ENCODE measurements around the gene CKS1B. TPM values are rescaled to one million over a fixed set of nuclear protein-coding genes. Genes with fewer than 3 reads are reported as not detected.

The CKS1B gene
- total and polyA plus RNA-seq, 9 of the 15 experiments (the other 6 are each of a cell fraction or from before 2014, with no cell fraction given) = 215 to 1,103 (median 460) TPM

DNA sequence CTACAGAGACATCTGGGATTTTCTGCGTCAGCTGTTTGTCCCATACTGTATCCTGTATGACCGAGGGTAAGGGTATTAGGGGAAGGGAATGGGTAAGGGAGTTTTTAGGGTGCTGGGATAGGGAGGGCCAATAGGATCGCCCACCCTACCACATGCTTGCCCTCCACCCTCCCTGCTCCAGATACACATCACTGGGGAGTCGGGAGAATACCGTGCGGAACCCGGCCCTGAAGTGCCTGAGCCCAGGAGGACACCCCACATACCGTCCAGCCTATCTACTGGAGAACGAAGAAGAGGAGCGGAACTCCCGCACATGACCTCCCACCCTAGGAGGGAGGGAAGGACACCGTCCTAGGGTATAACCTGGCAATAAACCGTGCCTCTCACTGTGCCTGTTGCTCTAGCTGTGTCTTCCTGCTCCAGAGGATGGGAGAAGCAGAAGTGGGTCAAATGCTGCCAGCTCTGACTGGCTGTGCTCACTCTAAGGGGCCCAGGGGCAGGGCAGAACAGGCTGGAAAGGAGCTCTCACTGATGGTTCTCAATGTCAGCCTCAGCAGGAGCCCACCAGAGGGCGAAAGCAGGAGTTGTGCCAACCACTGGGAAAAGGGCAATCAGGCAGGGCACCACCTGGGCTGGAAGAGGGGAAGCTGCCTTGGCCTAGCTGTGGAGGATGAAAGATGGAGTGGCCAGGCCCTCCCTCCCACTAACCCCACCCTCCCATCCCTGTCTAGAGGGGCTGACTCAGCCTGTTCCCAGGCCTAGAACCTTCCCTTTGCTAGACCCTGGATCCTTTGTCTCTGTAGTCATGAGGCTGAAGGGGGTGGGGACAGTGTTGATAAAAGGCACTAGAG, 18.5 kb downstream of the CKS1B start (continued):
- TF ChIP-seq MYC (IDR thresholded peaks at IDR 0.05; ENCODE audit: low read depth, low read length) (peak; percentile 33; the same call in 1 of the 2 replicates), MYC (CRISPR knock-in tag; IDR thresholded peaks at IDR 0.05; ENCODE audit: borderline replicate concordance, low read depth) (no peak), MAFK (IDR thresholded peaks at IDR 0.05; ENCODE audit: low read length) (peak; percentile 2; the same call in 1 of the 2 replicates), POLR2A (conservative IDR thresholded peaks at IDR 0.05) (peak; percentile 39; the same call in 1 of the 2 replicates), COPS2 (conservative IDR thresholded peaks at IDR 0.05) (no peak), ATF6 (CRISPR knock-in tag; IDR thresholded peaks at IDR 0.05) (no peak), RBFOX2 (IDR thresholded peaks at IDR 0.05; ENCODE audit: low read depth, low read length) (peak; percentile 22; the same call in 1 of the 2 replicates), ZBTB7A (IDR thresholded peaks at IDR 0.05; ENCODE audit: borderline replicate concordance, control insufficient read depth, low read depth, low read length) (0 out of 2 replicates have a peak, but pooled peaks have one; percentile 19), VEZF1 (CRISPR knock-in tag; IDR thresholded peaks at IDR 0.05) (peak; percentile 46; the same call in 1 of the 2 replicates), NR2C2 (CRISPR knock-in tag; IDR thresholded peaks at IDR 0.05) (no peak), NR2C2 (tag; IDR thresholded peaks at IDR 0.05) (no peak), KDM1A (IDR thresholded peaks at IDR 0.05) (no peak), ZBTB17 (CRISPR knock-in tag; IDR thresholded peaks at IDR 0.05) (no peak), ZC3H11A (IDR thresholded peaks at IDR 0.05; ENCODE audit: low read depth, low read length) (no peak), POLR2AphosphoS5 (IDR thresholded peaks at IDR 0.05; ENCODE audit: control insufficient read depth, insufficient read depth, low read depth, low read length) (peak; percentile 47; the same call in 1 of the 2 replicates)
- TF ChIP-seq, protein P1, sequence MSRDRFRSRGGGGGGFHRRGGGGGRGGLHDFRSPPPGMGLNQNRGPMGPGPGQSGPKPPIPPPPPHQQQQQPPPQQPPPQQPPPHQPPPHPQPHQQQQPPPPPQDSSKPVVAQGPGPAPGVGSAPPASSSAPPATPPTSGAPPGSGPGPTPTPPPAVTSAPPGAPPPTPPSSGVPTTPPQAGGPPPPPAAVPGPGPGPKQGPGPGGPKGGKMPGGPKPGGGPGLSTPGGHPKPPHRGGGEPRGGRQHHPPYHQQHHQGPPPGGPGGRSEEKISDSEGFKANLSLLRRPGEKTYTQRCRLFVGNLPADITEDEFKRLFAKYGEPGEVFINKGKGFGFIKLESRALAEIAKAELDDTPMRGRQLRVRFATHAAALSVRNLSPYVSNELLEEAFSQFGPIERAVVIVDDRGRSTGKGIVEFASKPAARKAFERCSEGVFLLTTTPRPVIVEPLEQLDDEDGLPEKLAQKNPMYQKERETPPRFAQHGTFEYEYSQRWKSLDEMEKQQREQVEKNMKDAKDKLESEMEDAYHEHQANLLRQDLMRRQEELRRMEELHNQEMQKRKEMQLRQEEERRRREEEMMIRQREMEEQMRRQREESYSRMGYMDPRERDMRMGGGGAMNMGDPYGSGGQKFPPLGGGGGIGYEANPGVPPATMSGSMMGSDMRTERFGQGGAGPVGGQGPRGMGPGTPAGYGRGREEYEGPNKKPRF (IDR thresholded peaks at IDR 0.05; ENCODE audit: low read depth, low read length) = no peak
- TF ChIP-seq, protein P2, sequence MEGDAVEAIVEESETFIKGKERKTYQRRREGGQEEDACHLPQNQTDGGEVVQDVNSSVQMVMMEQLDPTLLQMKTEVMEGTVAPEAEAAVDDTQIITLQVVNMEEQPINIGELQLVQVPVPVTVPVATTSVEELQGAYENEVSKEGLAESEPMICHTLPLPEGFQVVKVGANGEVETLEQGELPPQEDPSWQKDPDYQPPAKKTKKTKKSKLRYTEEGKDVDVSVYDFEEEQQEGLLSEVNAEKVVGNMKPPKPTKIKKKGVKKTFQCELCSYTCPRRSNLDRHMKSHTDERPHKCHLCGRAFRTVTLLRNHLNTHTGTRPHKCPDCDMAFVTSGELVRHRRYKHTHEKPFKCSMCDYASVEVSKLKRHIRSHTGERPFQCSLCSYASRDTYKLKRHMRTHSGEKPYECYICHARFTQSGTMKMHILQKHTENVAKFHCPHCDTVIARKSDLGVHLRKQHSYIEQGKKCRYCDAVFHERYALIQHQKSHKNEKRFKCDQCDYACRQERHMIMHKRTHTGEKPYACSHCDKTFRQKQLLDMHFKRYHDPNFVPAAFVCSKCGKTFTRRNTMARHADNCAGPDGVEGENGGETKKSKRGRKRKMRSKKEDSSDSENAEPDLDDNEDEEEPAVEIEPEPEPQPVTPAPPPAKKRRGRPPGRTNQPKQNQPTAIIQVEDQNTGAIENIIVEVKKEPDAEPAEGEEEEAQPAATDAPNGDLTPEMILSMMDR (IDR thresholded peaks at IDR 0.05 in 2 of 3, conservative IDR thresholded peaks at IDR 0.05 in 1 of 3; ENCODE audit: insufficient read depth in 2 of 3, low read depth in 1 of 3, low read length in 3 of 3) = peak in 2 of 3 experiments; percentile 7 to 13; a peak in 1 of 6 replicates
